Measurements from ENCODE around the gene TAPBPL. TPM values are rescaled to one million over a fixed set of nuclear protein-coding genes. Genes with fewer than 3 reads are reported as not detected.

The TAPBPL gene
- total RNA-seq, 2 donors from 2014 or later, result 51.2 to 74.2 TPM

DNA sequence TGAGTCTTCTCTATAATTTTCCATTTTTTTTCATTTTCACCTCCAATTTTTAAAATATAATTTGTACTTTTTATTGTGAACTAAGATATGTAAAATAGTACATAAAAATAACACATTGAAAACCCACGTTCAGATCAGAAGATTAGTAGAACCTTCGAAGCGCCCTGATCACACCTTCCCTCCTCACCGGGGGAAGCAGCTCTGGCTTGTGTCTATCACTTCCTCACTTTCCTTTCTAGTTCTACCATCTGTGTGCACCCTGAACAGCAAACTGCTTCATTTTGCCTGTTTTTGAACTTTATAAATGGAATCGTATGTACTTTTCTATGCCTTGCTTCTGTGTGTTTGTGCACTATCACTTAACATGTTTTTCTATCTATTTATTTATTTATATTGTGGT, 18.9 kb upstream of the TAPBPL start:
- ATAC-seq, result no peak
- no peak for DNase-seq
- intact Hi-C loops (cut with DNase I, micrococcal nuclease), result no loop called here

DNA sequence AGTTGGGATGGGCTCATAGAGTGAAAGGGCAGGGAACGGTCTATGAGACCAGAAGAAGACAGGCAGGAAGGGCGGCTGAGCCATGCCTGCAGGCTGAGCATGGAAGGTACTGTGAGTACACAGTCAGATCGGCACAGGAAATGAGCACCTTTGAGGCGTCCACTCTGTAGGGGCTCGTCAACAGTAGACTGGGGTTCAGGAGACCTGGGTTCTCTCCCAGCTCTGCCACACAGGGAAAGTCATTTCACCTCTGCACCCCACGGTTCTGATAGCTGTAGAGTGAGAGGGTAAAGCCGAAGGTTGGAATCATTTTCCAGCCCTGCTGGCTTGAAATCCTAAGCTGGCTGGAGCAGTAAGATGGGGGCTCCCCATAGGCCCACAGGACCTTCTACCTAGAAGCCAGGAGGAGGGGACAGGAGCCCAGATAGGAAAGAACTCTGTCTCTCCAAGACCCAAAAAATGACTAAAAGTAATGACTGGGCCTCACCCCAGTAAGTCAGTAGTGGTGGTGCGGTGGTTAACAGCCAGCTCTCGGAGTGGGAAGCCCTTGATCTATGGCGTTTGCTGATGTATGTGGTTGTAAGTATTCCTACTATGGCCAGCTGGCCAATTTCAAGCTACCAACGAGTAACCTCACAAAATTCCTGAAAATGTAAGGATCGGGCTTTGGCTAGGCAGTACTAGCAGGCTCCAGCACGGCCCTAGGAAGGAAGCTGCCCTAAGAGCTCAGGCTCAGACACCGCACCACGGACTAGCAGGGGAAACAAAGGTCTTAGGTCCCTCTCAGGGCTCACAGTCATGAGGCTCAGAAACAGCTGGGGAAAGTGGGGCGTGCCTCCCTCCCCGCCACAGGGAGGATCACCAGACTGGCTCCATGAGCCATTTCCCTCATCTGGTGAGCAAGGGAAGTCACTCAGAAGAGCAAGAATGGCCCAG, 17.4 kb upstream of the TAPBPL start:
- no peak for DNase-seq
- intact Hi-C loops (cut with DNase I, micrococcal nuclease), result no loop called here
- ATAC-seq, result no peak

DNA sequence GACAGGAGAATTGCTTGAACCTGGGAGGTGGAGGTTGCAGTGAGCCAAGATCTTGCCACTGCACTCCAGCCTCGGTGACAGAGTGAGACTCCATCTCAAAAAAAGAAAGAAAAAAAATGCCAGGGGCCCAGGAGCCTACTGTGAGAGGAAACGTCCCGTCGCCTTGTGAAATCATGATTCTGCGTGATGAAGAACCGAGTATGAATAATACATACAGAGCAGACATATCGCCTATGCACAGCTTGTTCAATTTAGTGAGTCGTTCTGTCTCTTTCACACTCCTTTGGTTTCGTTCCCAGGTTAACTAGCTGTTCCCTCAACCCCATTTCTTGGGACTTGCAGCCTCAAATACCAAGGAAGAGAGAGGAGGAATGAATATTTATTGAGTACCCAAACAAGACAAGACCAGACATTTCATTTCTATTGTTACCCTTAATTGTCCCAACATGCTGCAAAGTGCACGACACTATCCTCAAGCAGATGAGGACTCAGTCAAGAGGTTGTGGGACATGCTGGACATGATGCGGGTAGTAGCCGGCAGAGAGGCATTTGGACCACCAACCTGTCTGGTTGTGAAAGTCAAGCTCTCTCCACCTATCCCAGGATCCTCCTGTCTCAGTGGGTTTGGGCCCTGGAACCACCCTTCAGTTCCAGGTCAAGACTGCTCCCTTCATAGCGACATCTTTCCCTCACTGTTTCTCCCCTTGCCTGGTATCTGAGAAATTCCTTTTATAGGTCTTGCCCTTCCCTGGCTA, 15.7 kb upstream of the TAPBPL start:
- intact Hi-C loops (cut with DNase I, micrococcal nuclease), result no loop called here
- DNase-seq (peak in 1 of 2 donors; percentile 4), ATAC-seq (no peak)

DNA sequence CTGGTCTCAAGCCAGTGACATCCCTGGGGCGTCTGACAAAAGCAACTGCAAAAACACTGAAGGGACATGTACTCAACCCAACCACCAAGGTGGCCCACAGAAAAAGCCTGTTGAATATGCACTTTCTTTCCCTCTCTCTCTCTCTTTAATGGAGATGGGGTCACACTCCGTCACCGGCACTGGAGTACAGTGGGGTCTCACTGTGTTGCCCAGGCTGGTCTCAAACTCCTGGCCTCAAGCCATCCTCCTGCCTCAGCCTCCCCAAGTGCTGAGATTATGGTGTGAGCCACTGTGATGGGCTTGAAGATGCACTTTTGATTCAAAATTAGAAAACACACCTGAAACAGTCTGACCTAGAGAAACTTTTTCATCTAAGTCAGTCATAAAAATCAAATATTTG, 14.3 kb upstream of the TAPBPL start:
- intact Hi-C loops (cut with DNase I, micrococcal nuclease), result no loop called here
- DNase-seq, result no peak
- ATAC-seq, result no peak

DNA sequence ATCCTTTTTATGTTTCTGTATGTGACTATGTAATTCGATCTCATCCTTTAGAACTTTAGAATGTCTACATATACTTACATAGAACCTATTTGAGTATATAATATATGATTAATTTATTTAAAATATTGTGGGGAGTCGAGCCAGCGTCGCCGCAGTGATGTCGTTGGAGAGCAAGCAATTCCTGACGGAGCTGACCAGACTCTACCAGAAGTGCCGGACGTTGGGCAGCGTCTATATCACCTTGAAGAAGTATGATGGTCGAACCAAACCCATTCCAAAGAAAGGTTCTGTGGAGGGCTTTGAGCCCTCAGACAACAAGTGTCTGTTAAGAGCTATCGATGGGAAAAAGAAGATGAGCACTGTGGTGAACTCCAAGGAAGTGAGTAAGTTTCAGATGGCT, 13.5 kb upstream of the TAPBPL start:
- peak; percentile 1 to 10 for DNase-seq
- intact Hi-C loops (cut with DNase I, micrococcal nuclease), result no loop called here
- ATAC-seq, result no peak

DNA sequence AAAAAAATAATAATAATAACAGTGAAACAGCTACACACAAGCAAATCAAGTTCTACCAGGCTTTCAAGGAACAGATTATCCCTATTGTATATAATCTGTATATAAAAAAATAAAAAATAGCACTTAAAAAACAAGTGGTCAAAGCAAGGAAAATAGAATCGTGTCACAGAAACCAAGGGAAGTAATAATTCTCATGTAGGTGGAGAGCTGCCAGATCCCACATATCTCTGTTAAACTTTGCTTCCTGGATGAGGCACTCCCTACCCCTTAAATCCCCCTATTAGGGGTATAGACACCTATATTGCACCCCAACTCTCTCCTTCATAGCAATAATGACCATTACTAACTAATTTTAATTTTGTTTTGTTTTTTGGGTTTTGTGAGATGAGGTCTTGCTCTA, 11.5 kb upstream of the TAPBPL start:
- intact Hi-C loops (cut with DNase I, micrococcal nuclease), result no loop called here
- DNase-seq (no peak), ATAC-seq (no peak)

DNA sequence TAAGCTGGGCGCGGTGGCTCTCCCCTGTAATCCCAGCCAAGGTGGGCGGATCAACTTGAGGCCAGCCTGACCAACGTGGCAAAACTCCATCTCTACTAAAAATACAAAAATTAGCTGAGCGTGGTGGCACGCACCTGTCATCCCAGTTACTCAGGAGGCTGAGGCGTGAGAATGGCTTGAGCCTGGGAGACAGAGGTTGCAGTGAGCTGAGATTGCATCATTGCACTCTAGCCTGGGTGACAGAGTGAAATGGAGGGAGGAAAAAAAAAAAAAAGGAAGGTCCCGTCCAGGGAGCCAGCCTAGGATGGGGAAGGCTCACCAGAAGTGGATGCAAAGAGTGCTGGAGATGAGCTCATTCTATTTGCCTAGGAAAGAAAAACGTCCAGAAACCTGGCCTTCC, 9.0 kb upstream of the TAPBPL start:
- intact Hi-C loops (cut with DNase I, micrococcal nuclease), result no loop called here
- DNase-seq, result no peak

DNA sequence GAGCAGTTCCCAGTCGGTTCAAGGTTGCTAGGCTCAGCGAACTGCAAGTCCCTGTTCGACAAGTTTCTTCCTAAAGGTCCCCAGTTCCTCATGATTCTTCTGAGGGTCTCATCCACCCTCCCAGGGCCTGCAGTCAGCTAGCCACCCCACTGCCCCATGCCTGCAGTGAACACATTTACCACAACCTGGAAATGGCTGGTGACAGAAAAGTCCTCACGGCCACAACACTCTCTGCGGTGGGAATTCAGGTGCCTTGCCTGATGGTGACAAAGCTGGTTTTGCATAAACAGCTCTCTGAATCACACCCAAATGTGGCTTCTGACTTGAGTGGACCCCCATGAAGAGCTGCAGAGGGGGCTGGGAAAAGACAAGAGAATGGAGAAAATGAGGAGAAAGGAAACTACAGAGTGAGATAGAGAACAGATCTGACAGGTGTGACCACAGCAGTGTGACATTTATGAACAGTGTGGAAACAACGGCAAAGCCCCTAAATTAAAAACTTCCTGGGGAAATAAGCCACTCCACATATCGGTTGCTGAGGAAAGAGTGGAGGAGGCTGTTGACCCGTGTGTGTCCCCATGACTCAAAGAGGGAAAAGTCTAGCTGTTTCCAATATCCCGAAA, 8.4 kb upstream of the TAPBPL start:
- ATAC-seq (no peak), DNase-seq (no peak)
- intact Hi-C loops (cut with DNase I, micrococcal nuclease), result no loop called here

More for the DNA sequence above, 9.0 kb upstream of the TAPBPL start:
- ATAC-seq, result no peak

DNA sequence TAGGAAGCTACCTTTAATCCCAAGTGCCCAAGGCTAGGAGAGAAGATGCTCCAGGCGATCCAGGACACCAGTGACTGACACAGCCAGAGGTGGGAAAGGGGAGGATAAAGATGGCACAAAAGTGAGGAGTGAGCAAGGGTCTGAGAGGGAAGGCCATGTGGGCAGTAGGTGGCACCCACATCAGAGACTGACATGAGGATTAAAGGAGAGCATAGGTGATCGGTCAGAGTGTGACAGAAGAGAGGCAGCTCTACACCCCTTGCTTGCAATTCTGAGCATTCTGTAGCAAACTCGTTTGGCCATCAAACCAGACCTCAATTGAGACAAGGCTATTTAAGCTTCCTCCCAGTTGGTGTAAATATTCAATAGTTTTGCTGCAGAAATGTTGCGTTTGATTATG, 7.8 kb upstream of the TAPBPL start:
- no peak for ATAC-seq
- intact Hi-C loops (cut with DNase I, micrococcal nuclease), result no loop called here
- DNase-seq, result no peak

DNA sequence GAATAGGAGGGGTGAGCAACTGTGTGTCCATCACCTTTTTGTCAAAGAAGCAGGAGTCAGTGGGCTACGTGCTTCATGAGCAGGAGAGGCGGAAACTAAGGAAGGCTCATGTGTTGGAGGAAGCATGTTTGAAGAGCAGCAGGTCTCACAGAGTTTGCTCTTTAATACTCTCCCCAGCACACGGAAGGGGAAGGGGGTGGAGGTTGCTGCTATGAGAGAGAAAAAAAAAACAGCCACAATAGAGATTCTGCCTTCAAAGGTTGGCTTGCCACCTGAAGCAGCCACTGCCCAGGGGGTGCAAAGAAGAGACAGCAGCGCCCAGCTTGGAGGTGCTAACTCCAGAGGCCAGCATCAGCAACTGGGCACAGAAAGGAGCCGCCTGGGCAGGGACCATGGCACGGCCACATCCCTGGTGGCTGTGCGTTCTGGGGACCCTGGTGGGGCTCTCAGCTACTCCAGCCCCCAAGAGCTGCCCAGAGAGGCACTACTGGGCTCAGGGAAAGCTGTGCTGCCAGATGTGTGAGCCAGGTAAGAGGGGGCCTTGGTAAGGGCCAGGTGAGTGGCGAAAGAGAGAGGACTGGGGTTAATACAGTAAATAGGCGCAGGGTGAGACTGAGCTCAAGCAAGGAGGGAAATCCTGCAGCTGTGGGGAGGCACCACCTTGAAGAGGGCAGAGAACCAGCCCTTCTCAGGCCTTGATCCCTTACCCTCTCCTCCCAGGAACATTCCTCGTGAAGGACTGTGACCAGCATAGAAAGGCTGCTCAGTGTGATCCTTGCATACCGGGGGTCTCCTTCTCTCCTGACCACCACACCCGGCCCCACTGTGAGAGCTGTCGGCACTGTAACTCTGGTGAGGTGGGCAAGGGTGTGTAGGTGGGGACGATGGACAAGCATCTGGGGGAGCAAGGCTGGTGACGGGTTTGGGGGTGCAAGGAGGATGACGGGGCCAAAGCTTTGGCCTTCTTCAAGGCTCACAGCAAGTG, 6.8 kb upstream of the TAPBPL start, which contains the start of gene CD27:
TSS of gene CD27 (plus strand) at position 252 of the 985 bp plus-strand sequence. CDS start at position 393, 141 bp downstream.
- DNase-seq (peak in 1 of 2 donors; percentile 10), ATAC-seq (peak; percentile 9)
- intact Hi-C loops (cut with DNase I, micrococcal nuclease), result no loop called here

DNA sequence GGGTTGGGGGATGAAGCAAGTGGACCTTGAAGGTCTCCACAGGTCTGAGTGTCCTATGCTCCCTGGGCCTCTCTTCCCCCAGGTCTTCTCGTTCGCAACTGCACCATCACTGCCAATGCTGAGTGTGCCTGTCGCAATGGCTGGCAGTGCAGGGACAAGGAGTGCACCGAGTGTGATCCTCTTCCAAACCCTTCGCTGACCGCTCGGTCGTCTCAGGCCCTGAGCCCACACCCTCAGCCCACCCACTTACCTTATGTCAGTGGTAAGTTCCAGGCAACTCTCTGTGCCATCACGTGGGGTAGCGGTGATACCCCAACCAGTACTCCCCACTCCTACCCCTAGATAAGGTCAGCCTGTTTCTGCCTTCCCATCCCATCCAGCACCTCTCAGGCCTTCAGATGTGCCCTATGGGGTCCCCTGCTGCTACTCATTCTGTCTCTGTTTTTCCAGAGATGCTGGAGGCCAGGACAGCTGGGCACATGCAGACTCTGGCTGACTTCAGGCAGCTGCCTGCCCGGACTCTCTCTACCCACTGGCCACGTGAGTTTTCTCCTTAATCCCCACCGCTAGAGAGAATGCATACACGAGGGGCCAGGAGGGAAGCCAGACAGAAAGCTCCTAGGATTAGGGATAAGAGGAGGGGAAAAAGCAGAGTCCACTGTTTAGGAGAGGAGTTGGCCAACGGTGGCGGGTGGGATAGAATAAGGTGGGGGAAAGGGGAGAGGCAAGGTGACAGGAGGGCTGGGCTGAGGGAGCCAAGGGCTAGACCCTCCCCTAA, 1.6 kb upstream of the TAPBPL start:
- DNase-seq, result no peak
- intact Hi-C loops (cut with DNase I, micrococcal nuclease), result no loop called here

DNA sequence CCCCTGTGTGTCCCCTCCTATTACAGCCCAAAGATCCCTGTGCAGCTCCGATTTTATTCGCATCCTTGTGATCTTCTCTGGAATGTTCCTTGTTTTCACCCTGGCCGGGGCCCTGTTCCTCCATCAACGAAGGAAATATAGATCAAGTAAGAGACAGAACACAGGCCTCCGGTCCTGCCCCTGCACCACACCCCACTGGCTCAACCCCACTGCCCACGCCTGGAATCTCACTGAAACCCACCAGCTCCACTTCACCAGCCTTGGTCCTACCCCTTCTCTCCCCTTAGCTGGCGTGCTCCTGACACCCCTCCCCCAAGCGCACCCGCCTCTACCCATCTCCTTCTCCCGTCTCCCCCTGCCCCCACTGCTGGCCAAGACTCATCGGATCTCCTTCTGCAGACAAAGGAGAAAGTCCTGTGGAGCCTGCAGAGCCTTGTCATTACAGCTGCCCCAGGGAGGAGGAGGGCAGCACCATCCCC, 934 bp upstream of the TAPBPL start:
- intact Hi-C loops (cut with DNase I, micrococcal nuclease), result no loop called here
- ATAC-seq (no peak), DNase-seq (peak; percentile 62 to 66)

More for the DNA sequence above, 1.6 kb upstream of the TAPBPL start:
- no peak for ATAC-seq

DNA sequence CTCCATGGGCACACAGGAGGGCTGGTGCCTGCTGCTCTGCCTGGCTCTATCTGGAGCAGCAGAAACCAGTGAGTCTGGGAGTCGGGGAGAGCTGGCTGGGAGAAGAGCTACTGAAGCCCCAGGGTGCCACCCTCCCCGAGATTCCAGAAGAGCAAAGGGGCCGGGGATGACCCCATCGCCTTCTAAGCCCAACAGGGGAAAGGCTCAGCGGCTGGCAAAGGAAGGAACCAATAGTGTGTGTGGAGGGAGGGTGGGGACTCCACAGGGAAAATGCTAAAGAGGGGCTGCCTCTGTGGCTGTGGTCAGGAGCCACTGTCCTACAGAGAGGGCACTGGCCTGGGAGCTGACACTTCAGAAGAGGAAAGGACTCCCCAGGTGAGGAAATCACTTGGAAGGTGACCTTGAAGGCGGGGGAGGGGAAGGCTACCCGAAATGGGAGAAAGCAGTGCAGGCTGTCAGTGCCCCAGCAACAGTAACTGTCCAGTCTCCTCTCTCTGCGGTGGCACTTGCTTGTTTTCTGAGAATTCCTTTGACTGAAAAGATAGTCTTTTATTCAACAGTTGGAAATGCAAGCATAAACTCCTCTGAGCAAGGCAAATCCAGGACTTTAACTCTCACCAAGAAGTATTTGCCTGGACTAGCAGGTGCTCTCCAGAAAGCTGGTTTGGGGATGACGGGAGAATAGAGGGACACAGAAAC, 552 bp downstream of the TAPBPL start:
- intact Hi-C loops (cut with DNase I, micrococcal nuclease), result no loop called here
- ATAC-seq (peak; percentile 51), DNase-seq (peak; percentile 65 to 78)

DNA sequence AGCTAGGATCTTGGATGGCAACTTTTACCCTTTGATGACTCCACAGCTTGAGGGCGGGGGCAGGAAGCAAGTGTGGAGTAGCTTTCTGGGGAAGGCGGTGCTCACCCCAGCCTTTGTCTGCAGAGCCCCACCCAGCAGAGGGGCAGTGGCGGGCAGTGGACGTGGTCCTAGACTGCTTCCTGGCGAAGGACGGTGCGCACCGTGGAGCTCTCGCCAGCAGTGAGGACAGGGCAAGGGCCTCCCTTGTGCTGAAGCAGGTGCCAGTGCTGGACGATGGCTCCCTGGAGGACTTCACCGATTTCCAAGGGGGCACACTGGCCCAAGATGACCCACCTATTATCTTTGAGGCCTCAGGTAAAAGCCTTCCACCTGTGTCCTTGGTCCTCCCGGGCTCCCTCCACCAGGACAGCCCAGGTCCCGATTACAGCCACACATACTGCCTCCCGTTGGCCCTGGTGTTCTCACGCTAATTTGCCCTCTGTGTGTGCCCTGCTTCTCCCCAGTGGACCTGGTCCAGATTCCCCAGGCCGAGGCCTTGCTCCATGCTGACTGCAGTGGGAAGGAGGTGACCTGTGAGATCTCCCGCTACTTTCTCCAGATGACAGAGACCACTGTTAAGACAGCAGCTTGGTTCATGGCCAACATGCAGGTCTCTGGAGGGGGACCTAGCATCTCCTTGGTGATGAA, 1.2 kb downstream of the TAPBPL start:
- ATAC-seq, result peak; percentile 69
- intact Hi-C loops (cut with DNase I, micrococcal nuclease), result no loop called here

DNA sequence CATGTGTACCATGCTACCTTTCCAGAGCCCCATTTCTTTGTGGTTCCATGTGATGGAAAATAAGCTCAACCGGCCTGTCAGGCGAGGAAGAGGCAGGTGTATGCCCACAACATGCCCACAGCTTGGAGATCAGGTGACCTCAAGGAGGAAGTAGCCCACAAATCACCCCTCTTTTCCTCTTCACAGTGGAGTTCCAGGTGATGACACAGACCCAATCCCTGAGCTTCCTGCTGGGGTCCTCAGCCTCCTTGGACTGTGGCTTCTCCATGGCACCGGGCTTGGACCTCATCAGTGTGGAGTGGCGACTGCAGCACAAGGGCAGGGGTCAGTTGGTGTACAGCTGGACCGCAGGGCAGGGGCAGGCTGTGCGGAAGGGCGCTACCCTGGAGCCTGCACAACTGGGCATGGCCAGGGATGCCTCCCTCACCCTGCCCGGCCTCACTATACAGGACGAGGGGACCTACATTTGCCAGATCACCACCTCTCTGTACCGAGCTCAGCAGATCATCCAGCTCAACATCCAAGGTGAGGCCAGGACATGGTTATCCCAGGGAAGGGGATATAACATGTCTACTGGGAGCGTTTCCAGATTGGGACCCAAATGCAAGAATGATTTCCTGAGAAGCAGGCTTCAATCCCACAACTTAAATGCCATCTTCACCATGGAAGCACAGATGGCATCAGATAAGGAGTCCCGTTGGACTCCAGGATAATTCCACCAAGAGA, 5.5 kb downstream of the TAPBPL start:
- no peak for ATAC-seq
- intact Hi-C loops (cut with DNase I, micrococcal nuclease), result no loop called here
- DNase-seq, result no peak

More for the DNA sequence above, 1.2 kb downstream of the TAPBPL start:
- DNase-seq, result peak; percentile 79 to 84
